GM19324 (cell line): ENCODE data around the gene GMIP.
"Not testable (repeated sequence)": the region's sequence is repeated elsewhere in the genome, so short reads cannot be mapped to it uniquely, and the experiment has no call there.

Experiments used
- ATAC-seq: cut with Tn5 transposase; IDR thresholded peaks from one replicate; pipeline ENCODE4 v1.9.1; 2021; ENCODE audit warnings: mild to moderate bottlenecking, moderate library complexity; ENCODE audit not compliant: unreplicated experiment, low FRiP score

The GMIP gene

GRCh38 chr19:19618219-19619051, 25.0 kb downstream of the GMIP start, which contains the start of gene PBX4:
TSS of gene PBX4 (minus strand) at chr19:19618687. CDS start at chr19:19618629, 58 bp downstream.
- peak; percentile 94 for ATAC-seq

- ATAC-seq, result no peak
These were observed 28.4 kb downstream of the GMIP start for GRCh38 chr19:19615086-19615485.

- ATAC-seq, result no peak
These were observed 30.0 kb downstream of the GMIP start for GRCh38 chr19:19613506-19613905.

- ATAC-seq, result no peak
These were observed 32.9 kb downstream of the GMIP start for GRCh38 chr19:19610376-19611202.

- ATAC-seq, result not testable (repeated sequence)
These were observed 36.8 kb downstream of the GMIP start for GRCh38 chr19:19606686-19607085.

- no peak for ATAC-seq
These were observed 37.4 kb downstream of the GMIP start for GRCh38 chr19:19606021-19606420.

- ATAC-seq, result no peak
These were observed 40.6 kb downstream of the GMIP start for GRCh38 chr19:19602713-19603324.

- ATAC-seq, result no peak
These were observed 41.2 kb downstream of the GMIP start for GRCh38 chr19:19602136-19602712.

GRCh38 chr19:19600793-19601330, 42.6 kb downstream of the GMIP start:
- ATAC-seq, result no peak

GRCh38 chr19:19598728-19599451, 44.6 kb downstream of the GMIP start:
- not testable (repeated sequence) for ATAC-seq

- peak; percentile 55 for ATAC-seq
These were observed 45.6 kb downstream of the GMIP start for GRCh38 chr19:19597809-19598306.

- no peak for ATAC-seq
These were observed 48.2 kb downstream of the GMIP start for GRCh38 chr19:19595171-19595701.

GRCh38 chr19:19594381-19594780, 49.1 kb downstream of the GMIP start:
- no peak for ATAC-seq

- no peak for ATAC-seq
These were observed 50.8 kb downstream of the GMIP start for GRCh38 chr19:19592690-19593089.

GRCh38 chr19:19591133-19591825, 52.2 kb downstream of the GMIP start:
- ATAC-seq, result no peak

- no peak for ATAC-seq
These were observed 54.9 kb downstream of the GMIP start for GRCh38 chr19:19588546-19588945.

- ATAC-seq, result no peak
These were observed 55.7 kb downstream of the GMIP start for GRCh38 chr19:19587771-19588170.

GRCh38 chr19:19584356-19584755, 59.1 kb downstream of the GMIP start:
- no peak for ATAC-seq

GRCh38 chr19:19582471-19582870, 61.0 kb downstream of the GMIP start:
- no peak for ATAC-seq
